GM12873 (cell line): ENCODE data around the gene COBL.

Source experiments
- TF ChIP-seq, protein P1 (sequence below): IDR thresholded peaks from 2 replicates; pipeline ENCODE4 v1.5.1; 2012; ENCODE audit warnings: low read depth, mild to moderate bottlenecking, moderate library complexity, low read length, control low read depth; ENCODE audit not compliant: insufficient read depth; ENCODE audit errors: missing control alignments

The COBL gene

DNA sequence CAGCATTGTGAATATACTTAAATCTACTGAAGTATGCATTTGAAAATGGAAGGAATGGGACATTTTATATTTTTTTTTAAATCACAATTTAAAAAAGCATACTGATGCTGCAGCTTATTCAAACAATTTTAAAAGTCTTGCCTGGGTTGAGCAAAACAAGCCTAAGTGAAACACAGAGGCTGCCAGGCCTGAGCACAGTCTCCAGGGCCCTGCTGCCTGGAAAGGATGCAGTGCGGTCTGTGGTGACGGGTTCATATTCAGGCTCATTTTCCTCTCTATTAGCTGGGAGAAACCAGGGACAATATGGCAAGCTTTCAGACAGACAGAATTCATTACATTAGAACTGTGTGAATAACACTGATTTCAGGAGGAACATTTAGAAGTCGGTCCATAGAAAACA lies 251.9 kb downstream of the COBL start:
- TF ChIP-seq, protein P1, sequence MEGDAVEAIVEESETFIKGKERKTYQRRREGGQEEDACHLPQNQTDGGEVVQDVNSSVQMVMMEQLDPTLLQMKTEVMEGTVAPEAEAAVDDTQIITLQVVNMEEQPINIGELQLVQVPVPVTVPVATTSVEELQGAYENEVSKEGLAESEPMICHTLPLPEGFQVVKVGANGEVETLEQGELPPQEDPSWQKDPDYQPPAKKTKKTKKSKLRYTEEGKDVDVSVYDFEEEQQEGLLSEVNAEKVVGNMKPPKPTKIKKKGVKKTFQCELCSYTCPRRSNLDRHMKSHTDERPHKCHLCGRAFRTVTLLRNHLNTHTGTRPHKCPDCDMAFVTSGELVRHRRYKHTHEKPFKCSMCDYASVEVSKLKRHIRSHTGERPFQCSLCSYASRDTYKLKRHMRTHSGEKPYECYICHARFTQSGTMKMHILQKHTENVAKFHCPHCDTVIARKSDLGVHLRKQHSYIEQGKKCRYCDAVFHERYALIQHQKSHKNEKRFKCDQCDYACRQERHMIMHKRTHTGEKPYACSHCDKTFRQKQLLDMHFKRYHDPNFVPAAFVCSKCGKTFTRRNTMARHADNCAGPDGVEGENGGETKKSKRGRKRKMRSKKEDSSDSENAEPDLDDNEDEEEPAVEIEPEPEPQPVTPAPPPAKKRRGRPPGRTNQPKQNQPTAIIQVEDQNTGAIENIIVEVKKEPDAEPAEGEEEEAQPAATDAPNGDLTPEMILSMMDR, result no peak

DNA sequence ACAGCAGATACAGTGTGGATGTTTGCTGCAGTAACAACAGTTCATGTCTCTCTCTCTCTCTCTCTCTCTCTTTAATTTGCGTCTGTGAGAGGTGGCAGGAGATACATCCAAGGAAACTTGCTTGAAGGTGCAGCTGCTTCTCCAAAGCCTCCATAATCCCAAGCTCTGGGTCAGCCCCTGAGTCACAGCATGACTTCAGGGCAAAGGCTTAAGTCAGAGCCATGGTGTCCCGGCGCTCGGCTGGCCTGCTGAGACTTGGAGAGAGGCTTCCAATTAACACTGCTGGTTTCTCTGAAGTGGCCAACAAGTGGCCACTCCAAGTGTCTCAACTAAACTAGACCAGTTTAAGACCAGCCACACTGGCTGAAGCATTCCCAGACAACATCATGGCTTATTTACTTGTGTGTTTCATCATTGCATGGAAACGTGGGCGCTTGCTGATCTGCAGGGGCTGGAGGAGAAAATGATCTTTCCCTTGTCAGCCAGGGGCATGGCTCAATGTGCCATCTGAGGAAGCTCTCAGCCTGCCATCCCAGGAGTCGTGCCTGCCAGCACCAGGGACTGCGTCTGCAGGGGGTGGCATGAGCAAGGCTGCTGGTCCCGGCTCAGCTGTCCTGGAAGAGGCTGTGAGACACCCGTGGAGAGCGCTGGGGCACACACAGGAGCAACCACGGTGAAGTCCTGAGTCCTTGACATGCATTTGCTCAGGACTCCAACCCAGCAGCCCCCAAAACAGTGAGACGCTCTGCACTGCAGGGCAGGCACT lies 254.2 kb downstream of the COBL start:
- TF ChIP-seq, protein P1, result no peak

DNA sequence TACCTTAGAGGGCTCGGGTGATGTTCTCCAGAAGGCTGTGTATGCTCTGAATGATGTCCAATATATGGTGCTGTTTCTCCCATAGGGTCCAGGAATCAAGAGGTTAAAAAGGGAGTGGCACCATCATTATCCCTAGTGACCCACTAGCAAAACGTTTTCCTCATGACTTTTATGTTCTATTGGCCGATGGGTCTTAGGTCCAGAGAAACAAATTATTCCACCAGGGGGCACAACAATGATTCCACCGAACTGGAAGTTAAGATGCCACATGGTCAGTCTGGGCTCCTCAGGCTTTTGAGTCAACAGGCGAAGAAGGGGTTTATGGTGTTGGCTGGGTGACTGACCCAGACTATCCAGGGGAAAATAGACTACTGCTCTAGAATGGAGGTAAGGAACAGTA lies 256.1 kb downstream of the COBL start:
- TF ChIP-seq, protein P1, result no peak

DNA sequence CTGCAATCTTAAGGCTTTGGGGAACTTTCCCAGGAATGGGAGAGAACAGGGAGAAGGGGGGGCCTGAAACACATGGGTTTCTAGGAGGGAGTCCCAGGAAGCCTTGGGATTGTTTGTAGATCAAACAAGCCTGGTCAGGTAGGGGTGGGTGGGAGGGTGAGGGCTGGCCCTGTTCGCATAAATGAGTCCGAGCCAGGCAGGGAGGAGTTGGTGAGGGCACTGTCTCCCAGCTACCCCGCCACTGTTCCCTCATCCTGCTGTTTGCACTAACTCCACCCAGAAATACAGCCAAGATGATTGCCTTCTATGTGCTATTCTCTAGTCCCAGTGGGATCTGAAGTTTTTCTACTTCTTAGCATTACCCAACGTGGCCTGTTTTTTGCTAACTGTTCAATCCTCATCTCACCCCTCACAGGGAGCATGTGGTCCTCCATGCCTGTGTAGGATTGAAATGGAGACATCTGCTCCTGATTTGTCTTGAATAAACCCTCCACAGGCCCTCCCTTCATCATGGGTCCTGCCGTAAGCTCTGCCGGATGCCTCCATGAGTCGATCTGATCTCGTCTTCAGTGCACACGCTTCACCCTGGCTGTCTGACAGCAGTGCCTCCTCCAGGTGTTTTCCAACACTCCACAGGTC lies 257.0 kb downstream of the COBL start:
- TF ChIP-seq, protein P1, result no peak

DNA sequence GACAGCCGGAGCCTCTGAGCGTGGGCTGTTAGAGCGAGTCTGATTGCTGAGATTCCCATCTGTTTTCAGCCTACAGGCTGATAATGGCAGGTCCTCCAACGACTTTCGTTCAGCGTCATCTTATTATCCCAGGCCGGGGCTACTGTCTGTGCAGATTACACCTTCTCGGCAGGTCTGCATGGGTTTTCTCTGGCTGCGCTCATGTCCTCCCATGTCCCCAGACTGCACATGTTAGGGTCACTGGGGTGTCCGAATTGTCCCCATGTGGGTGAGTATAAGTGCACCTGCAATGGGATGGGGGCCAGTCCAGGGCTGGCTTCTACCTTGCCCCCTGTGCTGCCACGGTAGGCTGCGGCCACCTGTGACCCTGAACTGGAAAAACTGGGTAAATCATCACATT lies 257.8 kb downstream of the COBL start:
- TF ChIP-seq, protein P1, result no peak

DNA sequence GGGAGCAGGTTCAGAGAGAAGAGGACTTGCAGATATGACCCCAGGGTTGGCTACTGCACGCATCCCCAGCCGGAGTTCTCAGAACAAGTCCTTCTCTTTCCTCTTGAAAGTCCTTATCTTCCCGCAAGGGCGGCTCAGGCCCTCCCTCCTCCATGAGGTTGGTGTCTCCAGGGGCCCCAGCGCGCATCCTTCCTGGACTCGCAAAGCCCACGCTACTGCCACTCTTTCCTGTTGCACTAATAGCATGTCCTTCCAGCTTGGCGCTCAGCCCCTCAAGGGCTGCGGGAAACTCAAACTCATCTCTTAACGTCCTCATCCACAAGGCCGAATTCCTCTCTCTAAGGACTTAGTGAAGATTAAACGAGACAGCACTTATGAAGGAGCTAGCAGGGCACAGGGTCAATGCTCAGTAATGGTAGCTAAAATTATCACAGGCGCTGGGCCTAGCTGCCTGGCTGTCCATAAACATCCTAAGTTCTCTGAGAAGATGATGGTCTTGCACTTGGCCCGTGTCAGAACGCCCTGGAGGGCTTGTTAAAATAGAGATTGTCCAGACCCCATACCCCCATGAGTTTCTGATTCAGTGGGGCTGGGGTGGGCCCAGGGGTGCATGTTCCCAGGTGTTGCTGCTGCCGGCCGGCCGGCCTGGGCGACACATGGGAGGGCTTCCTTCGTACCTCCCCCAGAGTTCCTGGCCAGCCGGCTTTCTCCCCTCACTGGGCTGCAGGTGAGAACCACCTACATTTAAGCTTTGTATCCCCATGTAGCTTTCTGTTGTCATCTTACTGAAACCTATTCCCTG lies 261.4 kb downstream of the COBL start:
- TF ChIP-seq, protein P1, result no peak

DNA sequence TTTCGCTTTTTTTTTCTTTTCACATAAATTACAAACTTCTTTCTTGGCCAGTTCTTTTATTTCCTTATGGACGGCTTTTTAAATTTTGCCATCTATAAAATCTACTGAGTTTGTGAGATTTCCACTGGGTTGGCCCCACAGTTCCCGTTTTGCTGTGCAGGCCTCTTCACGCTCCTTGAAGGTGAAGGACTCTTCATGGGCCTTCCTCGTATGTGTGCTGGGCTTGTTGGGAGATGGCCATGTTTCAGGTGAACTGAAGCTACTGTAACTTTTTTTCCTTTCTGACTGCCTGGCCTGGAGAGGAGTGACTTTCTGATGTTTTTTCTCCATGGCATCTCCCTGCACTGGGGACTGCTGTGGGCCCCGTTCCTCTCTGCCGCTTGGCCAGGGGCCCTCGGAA lies 262.4 kb downstream of the COBL start:
- TF ChIP-seq, protein P1, result no peak
